Panc1 (cell line): ENCODE results near the gene MACF1. TPM values are rescaled to one million over a fixed set of nuclear protein-coding genes. Genes with fewer than 3 reads are reported as not detected.

Source experiments
- ATAC-seq: fragments of 200-7000 bp; cut with Tn5 transposase; 2 replicates; pipeline ENCODE4 v1.9.1; 2020; ENCODE audit warnings: mild to moderate bottlenecking, moderate library complexity
- BruUV-seq: library from RNA; stranded (reverse); fragments of 400-500 nt; replicated peaks from 2 replicates; lab custom pipeline; 2021; lab: Mats Ljungman, UMichigan
- CTCF ChIA-PET: fragments of 300-600 bp; sonication (Branson Sonifier 250); formaldehyde crosslinking; loops from one replicate; lab custom pipeline; 2022; ENCODE audit warnings: antibody characterized with exemption; lab: Charles Lee
- POLR2A ChIA-PET: fragments of 300-600 bp; sonication (Branson Sonifier 250); formaldehyde crosslinking; loops from one replicate; lab custom pipeline; 2022; ENCODE audit warnings: antibody characterized with exemption; lab: Charles Lee
- DNase-seq: peaks from one replicate; pipeline ENCODE4 v3.0.0-alpha.2; 2010; ENCODE audit warnings: low read depth, low spot score
- H3K27ac ChIP-seq: 2 replicates; pipeline ENCODE4 v1.5.1; 2011; ENCODE audit warnings: mild to moderate bottlenecking, low read length, inconsistent platforms
- H3K27me3 ChIP-seq: fragments of 200-500 bp; sonication (Bioruptor generic); 2 replicates; pipeline ENCODE4 v1.6.0; 2014; ENCODE audit warnings: low read length, inconsistent platforms; ENCODE audit not compliant: control insufficient read depth, insufficient read depth
- H3K36me3 ChIP-seq: fragments of 200-500 bp; sonication (Bioruptor generic); 2 replicates; pipeline ENCODE4 v1.5.1; 2014; ENCODE audit warnings: inconsistent platforms, mild to moderate bottlenecking, low read length, moderate library complexity; ENCODE audit not compliant: control insufficient read depth, insufficient read depth
- H3K4me1 ChIP-seq: 2 replicates; pipeline ENCODE4 v1.5.1; 2011; ENCODE audit warnings: inconsistent platforms, mild to moderate bottlenecking, low read length, moderate library complexity; ENCODE audit not compliant: control insufficient read depth, insufficient read depth
- H3K4me3 ChIP-seq, 2 experiments: 2 replicates each; pipeline ENCODE4 v1.5.1; 2011 to 2012; ENCODE audit warnings: low read depth in 2 of 2, low read length in 2 of 2, mild to moderate bottlenecking in 2 of 2, inconsistent platforms in 1 of 2, moderate library complexity in 1 of 2
- H3K9me3 ChIP-seq: fragments of 200-500 bp; sonication (Bioruptor generic); 2 replicates; pipeline ENCODE4 v1.5.1; 2014; ENCODE audit warnings: low read depth, mild to moderate bottlenecking, inconsistent platforms, low read length, moderate library complexity; ENCODE audit not compliant: control insufficient read depth, insufficient read depth
- CTCF ChIP-seq: fragments of 450-650 bp; IDR thresholded peaks from 2 replicates; pipeline ENCODE4 v1.5.1; 2017; ENCODE audit warnings: mild to moderate bottlenecking
- POLR2AphosphoS5 ChIP-seq: IDR thresholded peaks from 2 replicates; pipeline ENCODE4 v1.6.1; 2012; ENCODE audit warnings: mild to moderate bottlenecking, low read depth, low read length, moderate library complexity
- REST ChIP-seq, 2 experiments: IDR thresholded peaks; 2 replicates each; pipeline ENCODE4 v1.6.1; 2011 to 2012; ENCODE audit warnings: low read depth in 2 of 2, control low read depth in 1 of 2, low read length in 1 of 2, mild to moderate bottlenecking in 1 of 2, moderate library complexity in 1 of 2; ENCODE audit not compliant: insufficient read depth in 1 of 2
- SIN3A ChIP-seq: IDR thresholded peaks from 2 replicates; pipeline ENCODE4 v1.6.1; 2012; ENCODE audit warnings: low read depth, mild to moderate bottlenecking, low read length, moderate library complexity, borderline replicate concordance; ENCODE audit not compliant: insufficient read depth
- TCF7L2 ChIP-seq: IDR thresholded peaks from 2 replicates; pipeline ENCODE4 v1.6.1; 2011; ENCODE audit warnings: mild to moderate bottlenecking, low read depth, low read length, inconsistent platforms
- in situ Hi-C: cut with HindIII; loops from 2 replicates; pipeline ENCODE4 v1.10.0; 2016; ENCODE audit warnings: low sequenced_read_pairs, low pct_unique_long_range_greater_than_20kb
- intact Hi-C: fragments of 100-400 bp; cut with micrococcal nuclease; formaldehyde crosslinking; loops from one replicate; pipeline ENCODE4 v1.10.0; 2022; ENCODE audit not compliant: unreplicated experiment
- total RNA-seq: library from RNA; stranded (reverse); gene quantifications from one replicate; pipeline ENCODE4 v1.2.1, GENCODE V29; 2021; ENCODE audit not compliant: unreplicated experiment

MACF1 gene
- total RNA-seq, 1 experiment from 2014 or later, result 413 TPM

GRCh38 chr1:39412892-39413291 is 208.4 kb downstream of the MACF1 start:
- Histone ChIP-seq H3K4me3 (peak overlapping the region; percentile 71 to 95), H3K36me3 (peaks cover 6% of the 10 kb centered on the region; the same call in 1 of the 2 replicates), H3K27ac (no peak overlapping the region), H3K9me3 (no peaks in the 10 kb centered on the region), H3K4me1 (peaks cover 65% of the 10 kb centered on the region), H3K27me3 (no peaks in the 10 kb centered on the region)
- in situ Hi-C loops (no loop called here), intact Hi-C loops (no loop called here)
- POLR2A ChIA-PET, result interaction anchor here (0.9 kb wide), 1 partner anchor 14 kb away, joined by 4 read pairs; no protein-coding TSS in a partner anchor
- BruUV-seq, result no TSS peak
- CTCF ChIA-PET, result no interaction called here
- TF ChIP-seq SIN3A (no peak), TCF7L2 (no peak), REST (IDR thresholded peaks at IDR 0.05; ENCODE audit: insufficient read depth in 1 of 2, low read depth in 2 of 2, low read length in 1 of 2) (no peak), CTCF (no peak), POLR2AphosphoS5 (no peak)
- DNase-seq (no peak), ATAC-seq (no peak)

GRCh38 chr1:39413902-39414528 is 209.5 kb downstream of the MACF1 start:
- Histone ChIP-seq H3K4me3 (peak overlapping the region; percentile 23 to 48), H3K4me1 (peaks cover 64% of the 10 kb centered on the region), H3K36me3 (peaks cover 7% of the 10 kb centered on the region; the same call in 1 of the 2 replicates), H3K27ac (peak overlapping the region; percentile 44; the same call in 1 of the 2 replicates), H3K27me3 (no peaks in the 10 kb centered on the region), H3K9me3 (no peaks in the 10 kb centered on the region)
- CTCF ChIA-PET, result no interaction called here
- in situ Hi-C loops, result no loop called here
- TF ChIP-seq REST (IDR thresholded peaks at IDR 0.05; ENCODE audit: insufficient read depth in 1 of 2, low read depth in 2 of 2, low read length in 1 of 2) (no peak), TCF7L2 (no peak), CTCF (no peak), SIN3A (no peak), POLR2AphosphoS5 (no peak)
- BruUV-seq, result no TSS peak
- ATAC-seq (no peak), DNase-seq (no peak)
- intact Hi-C loops, result no loop called here
- POLR2A ChIA-PET, result interaction anchor here (0.5 kb wide), 1 partner anchor 14 kb away, joined by 4 read pairs; no protein-coding TSS in a partner anchor
